GM18519 (cell line): Measurements from ENCODE around the gene AHNAK.

ENCODE experiments used
- ATAC-seq: cut with Tn5 transposase; IDR thresholded peaks from one replicate; pipeline ENCODE4 v1.9.1; 2021; ENCODE audit warnings: mild to moderate bottlenecking, moderate library complexity; ENCODE audit not compliant: unreplicated experiment, low FRiP score

Gene AHNAK

DNA sequence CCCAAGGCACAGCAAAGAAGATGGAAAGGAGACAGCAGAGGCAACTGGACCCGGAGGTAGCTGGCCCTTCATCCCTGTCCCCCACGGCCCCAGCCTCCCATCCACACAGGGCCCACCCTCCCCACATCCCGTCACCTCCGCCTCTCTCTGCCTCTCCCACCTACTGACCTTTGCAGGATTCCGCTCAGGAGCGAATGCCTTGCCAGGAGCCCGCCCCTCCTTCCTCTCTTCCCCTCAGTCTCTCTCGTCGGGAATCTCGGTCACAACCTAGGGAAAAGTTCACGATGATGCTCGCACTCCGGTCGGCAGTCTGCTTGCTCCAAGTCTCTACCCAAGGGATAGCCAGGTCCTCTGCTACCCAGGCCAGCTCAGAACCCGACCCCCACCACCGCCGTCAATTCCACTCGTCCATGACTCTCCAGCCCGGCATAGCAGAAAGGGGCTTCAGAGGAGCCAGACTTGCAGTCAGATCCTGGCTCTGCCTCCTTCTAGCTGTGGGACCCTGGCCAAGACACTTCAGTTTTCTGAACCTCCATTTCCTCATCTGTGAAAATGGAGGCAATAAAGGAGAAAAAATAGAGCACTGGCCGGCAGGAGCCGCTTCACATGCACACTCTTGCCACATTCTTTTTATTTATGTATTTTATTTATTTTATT lies 10.2 kb downstream of the AHNAK start:
- ATAC-seq = no peak

- ATAC-seq = no peak
Observed at GRCh38 chr11:62535802-62536201, 10.8 kb downstream of the AHNAK start.

DNA sequence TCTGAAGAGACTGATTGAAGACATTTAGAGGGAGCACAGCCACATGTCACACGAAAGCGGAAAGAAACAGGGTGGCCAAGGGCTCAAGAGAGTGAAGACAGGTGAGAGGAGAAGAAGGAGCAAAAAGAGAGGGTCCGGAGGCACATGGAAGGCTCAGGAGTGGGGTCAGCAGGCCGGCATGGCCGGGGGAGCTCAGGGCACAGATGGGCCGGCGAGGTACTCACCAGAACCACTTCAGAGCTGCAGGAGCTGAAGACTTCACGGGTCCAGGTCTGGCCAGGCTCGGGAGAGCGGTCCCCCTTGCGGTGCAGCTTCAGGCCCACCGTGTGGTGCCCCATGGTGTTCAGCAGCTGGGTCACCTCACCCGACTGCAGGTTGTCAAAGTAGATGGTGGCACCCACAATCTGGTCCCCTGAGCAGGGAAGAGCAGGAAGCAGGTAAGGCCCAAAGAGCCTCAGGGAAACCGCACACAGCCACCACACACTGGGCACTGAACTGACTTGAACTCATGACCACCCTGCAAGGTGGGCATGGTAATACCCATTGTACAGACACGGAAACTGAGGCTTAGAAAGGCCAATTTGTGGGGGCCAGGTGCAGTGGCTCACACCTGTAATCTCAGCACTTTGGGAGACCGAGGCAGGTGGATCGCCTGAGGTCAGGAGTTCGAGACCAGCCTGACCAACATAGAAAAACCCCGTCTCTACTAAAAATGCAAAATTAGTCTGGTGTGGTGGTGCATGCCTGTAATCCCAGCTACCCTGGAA lies 11.6 kb downstream of the AHNAK start:
- ATAC-seq = no peak

- no peak for ATAC-seq
Observed at GRCh38 chr11:62532096-62532495, 14.5 kb downstream of the AHNAK start.

DNA sequence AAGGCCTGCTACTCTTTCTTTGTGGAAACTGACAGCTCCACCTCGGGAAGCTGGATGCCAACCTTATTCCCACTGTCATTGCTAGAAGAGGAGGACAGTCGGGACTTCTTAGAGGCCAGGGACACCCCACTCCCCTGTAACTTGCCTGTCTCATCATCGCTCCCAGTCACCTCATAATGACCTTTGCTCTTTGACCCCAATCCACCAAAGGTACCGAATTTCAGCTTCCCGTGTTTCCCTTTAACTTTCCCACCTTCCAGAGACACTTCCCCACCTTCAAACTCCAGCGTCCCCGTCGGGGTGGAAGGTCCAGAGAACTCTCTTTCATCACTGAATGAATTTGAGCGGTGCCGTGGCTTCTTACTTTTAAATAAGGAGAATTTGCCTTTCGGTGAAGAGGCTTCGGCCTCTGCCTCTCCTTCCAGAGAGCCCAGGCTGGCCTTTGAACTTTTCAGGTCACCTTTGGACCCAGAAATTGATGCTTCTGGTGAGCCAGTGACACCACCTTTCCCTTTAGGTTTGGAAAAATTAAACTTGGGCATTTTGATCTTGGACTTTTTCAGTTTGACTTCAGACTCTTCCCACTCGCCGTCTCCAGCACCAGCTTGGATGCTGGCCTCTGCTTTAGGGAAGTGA lies 29.8 kb downstream of the AHNAK start:
- ATAC-seq = no peak

DNA sequence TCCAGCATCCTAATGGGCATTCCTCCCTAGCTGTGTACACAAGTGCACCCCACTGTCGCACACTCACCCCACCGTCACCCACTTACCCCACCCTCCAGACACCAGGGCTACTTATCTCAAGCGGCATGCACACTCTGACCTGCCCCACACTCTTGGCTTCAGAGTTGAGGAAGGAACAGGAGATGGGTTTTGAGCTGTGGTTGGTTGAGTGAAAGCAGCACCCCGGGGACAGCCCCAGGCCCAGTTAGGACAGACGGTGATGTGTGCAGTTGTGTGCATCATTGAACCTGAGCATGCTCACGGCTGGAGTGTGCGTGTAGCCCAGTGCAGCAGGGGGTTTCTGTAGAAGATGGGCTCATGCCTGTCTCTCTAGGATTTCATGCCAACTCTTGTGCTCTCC lies 32.5 kb downstream of the AHNAK start:
- no peak for ATAC-seq

- ATAC-seq = no peak
Observed at GRCh38 chr11:62513626-62514025, 33.0 kb downstream of the AHNAK start.

DNA sequence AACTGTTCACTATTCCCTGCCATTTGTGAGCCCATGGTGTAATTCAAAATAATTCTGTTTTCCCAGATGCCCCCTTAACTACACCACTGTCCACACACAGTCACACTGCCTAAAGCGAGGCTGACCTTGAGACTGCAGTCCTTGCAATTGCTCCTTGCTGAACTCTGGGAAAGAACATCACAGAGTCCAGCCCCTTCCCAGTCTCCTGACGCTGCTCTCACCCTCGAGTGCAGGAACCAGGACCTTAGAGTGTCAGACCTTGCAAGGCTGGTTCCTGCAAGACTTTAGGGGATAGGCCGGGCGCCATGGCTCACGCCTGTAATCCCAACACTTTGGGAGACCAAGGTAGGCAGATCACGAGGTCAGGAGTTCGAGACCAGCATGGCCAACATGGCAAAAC lies 33.6 kb downstream of the AHNAK start:
- ATAC-seq = no peak

DNA sequence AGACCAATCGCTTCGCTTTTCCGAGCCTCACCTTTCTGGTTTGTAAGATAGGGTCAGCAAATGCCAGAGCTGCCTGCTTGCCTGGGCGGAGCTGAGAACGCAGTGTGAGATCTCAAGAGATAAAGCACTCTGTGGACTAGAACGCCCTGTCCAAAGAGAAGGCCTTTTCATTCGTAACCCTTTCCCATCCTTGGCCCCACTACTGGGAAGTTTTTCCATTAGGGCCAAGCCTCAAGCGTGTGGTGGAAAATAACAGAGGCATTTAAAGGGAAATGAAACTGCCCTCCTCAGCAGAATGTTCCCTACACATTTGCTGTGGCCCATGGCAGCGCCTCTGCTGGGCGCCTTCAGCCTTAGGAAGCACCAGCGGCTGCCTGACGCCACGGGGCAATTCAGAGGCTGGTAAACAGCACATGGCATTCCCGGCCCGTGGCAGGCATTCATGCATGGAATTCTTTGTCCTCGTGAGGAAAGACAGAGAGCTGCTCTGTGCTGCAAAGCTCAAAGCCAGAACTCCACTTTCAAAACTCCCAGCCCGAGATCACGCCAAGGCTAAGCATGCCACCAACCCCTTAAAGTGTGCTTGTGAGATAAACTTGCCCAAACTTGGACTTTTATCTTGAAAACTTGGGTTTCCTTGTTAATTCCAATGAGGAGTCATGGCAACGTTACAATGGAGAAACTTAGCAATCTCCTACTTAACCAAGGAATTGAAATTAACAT lies 38.1 kb downstream of the AHNAK start:
- no peak for ATAC-seq

DNA sequence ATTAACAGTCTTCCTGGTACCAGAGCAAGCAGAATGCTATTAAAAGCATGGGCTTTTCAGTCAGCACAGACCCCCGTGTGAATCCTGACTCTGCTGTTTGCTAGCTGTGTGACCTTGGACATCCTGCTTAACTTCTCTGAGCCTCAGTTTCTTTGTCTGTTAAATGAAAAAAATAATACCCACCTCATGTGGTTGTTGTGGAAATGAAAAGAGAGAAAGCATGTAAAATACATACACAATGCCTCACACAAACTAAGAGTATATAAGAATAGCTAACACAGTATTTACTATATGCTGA lies 39.5 kb downstream of the AHNAK start:
- no peak for ATAC-seq

GRCh38 chr11:62506413-62507124 lies 40.0 kb downstream of the AHNAK start:
- no peak for ATAC-seq

DNA sequence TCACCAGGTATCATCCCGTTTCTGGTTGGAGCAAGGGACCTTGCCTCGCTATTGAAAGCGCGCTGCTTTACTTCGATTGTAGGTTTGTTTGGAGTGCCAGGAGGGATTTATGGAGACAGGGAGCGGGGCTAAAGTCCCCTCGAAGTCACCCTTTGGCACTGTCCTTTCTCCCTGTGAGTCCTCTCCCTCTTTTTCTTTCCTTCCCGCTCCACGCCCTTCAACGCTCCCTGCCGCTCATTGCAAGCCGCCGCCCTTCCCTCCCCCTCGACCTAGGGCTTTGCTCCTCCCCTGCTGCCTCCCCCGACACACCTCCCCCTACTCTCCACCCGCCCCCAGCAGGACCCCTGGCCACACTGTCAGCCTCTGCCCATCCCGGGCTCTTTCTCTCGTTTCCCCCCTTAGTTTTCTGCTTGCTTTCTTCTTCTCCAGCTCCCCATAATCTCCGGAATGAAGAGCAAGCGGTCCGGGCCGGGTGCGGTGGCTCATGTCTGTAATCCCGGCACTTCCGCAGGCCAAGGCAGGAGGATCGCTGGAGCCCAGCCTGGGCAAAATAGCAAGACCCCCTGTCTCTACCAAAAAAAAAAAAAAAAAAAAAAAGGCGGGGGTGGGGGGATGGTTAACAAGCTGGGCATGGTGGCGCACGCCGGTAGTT lies 41.0 kb downstream of the AHNAK start:
- ATAC-seq = no peak

DNA sequence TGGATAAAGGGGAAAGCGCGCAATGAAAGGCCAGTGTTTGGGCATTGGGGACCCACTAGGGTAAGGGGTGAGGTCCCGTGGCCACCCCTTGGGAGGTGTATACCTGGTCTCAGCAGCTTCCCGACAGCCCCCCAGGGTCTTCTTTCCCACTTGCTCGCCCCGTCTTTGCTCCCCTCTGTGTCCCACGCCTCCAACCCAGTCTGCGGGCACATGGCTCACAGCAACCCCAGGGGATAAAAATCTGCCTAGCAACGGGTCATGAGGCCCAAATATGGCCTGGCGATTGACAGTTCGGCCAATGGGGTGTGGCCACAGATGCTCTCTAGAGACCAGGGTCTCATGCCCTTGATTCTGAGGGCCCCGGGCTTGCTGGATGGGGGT lies 41.6 kb downstream of the AHNAK start:
- no peak for ATAC-seq

DNA sequence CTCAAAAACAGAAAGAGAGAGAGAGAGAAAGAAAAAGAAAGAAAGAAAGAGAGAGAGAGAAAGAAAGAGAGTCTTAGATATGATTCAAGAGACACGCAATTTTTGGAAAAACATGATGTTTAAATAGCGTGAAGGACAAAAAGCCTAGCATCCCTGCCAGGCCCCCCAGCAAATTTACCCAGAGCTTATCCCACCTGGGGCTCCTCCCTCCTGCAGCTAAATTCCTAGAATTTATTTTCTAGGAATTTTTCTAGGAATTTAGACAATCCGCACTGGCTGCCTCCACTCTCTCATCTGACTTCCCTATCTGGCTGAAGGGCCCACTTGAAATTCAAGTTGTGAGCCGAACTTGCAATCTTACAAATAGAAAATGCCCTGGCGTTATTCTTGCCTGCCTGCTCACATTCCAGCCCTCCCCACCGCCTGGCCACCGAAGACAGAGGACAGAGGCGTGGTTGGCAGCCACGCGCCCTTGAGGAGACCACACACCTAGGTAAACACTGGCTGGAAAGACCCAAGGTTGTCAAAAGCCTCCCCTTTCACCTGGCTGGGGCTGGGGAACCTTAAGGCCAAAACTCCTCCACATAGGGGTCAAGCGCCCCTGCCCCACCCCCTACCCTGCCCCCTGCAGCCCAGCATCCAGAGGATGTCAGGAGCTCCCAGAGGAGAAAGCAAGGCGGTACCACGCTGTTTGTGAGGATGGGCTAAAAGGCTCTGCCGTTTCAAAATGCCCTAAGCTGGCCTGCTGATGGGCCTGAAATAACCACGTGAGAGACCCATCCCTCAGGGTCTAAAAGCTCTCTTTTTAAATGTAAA lies 42.2 kb downstream of the AHNAK start:
- no peak for ATAC-seq

DNA sequence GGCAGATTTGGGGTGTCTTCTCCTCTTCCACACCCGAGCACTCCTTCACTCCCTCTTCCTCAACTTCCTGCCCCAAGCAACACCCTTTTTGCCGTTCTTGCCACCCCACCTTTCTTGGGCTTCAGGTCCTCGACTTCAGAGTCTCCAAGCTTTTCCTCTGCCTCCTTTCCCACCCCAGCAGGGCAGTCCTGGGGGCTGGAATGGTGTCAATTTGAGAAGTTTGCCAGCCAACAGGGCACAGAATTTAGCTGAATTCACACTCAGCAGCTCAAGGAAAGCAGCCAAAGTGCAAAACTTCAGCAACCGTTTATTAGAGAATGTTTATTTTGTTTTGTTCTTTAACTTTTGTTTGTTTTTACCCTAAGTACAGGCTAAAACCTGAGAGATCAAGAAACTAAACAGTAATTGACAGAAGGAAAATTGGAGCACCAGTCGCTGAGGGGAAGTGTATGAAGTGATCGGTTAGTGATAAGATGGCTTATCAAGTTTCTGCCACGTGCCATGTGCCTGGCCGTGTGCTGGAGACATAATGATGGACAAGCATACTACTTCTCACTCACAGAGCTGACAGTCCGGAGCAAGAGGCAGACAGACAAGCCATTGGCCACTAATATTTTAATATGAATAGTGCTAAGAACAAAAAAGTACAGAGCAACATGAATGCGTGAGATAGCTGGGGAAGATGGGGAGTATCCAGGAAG lies 44.4 kb downstream of the AHNAK start:
- ATAC-seq = no peak

GRCh38 chr11:62501432-62501891 lies 45.1 kb downstream of the AHNAK start:
- no peak for ATAC-seq

DNA sequence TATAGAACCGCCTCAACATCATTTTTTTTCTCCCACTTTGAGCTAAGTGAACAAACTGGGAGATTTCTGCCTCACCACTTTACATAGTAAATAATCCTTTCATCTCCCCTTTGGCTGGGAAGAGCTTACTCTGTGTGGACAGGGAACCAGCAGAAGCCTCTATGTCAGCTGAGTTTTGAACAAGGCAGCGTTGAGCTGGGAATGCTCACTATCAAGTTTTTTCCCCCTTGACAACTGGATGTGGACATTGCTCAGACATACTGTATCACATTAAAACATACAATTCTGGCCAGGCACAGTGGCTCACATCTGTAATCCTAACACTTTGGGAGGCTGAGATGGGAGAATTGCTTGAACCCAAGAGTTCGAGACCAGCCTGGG lies 46.0 kb downstream of the AHNAK start:
- ATAC-seq = no peak

GRCh38 chr11:62499944-62500649 lies 46.5 kb downstream of the AHNAK start:
- no peak for ATAC-seq
